GM12878 (cell line): ENCODE results near the gene MAPT. TPM values are rescaled to one million over a fixed set of nuclear protein-coding genes. Genes with fewer than 3 reads are reported as not detected.

Source experiments
- ATAC-seq: fragments of 200-7000 bp; cut with Tn5 transposase; 3 replicates; pipeline ENCODE4 v1.9.1; 2020; ENCODE audit warnings: mild to moderate bottlenecking, moderate library complexity
- BruUV-seq: library from RNA; stranded (reverse); fragments of 400-500 nt; replicated peaks from 2 replicates; lab custom pipeline; 2021; lab: Mats Ljungman, UMichigan
- CTCF ChIA-PET: fragments of 300-600 bp; sonication (Branson Sonifier 250); formaldehyde crosslinking; extraction: SDS; loops from one replicate; lab custom pipeline; 2021; ENCODE audit warnings: inconsistent platforms; lab: Yijun Ruan, JAX
- POLR2A ChIA-PET: fragments of 350-600 bp; formaldehyde crosslinking; extraction: SDS; loops from one replicate; lab custom pipeline; 2021; ENCODE audit warnings: inconsistent platforms; lab: Charles Lee
- RAD21 ChIA-PET: fragments of 300-600 bp; sonication (Branson Sonifier 250); formaldehyde crosslinking; loops from one replicate; lab custom pipeline; 2023; ENCODE audit warnings: antibody characterized with exemption; ENCODE audit not compliant: unreplicated experiment; lab: Charles Lee
- SMC1A ChIA-PET: fragments of 300-600 bp; sonication (Branson Sonifier 250); formaldehyde crosslinking; loops from one replicate; lab custom pipeline; 2023; ENCODE audit not compliant: unreplicated experiment, uncharacterized antibody; lab: Charles Lee
- DNase-seq: peaks from one replicate; pipeline ENCODE4 v3.0.0-alpha.2; 2011; ENCODE audit warnings: low read depth, low spot score
- FAIRE-seq: peaks from 3 replicates; lab custom pipeline; 2011; peaks lifted over from hg19 to GRCh38; lab: Jason Lieb, UNC
- H2AFZ ChIP-seq: 2 replicates; pipeline ENCODE4 v1.6.0; 2011; ENCODE audit warnings: low read depth, low read length, control low read depth; ENCODE audit not compliant: control insufficient read depth
- H3K27ac ChIP-seq: 2 replicates; pipeline ENCODE4 v1.5.1; 2011; ENCODE audit warnings: control low read depth; ENCODE audit not compliant: control insufficient read depth, insufficient read depth
- H3K27me3 ChIP-seq, 2 experiments: replicated peaks in 1 of 2; 2 replicates each; pipeline versions ENCODE4 v1.6.0 to v1.6.1; 2011; ENCODE audit warnings: low read length in 1 of 2; ENCODE audit not compliant: control insufficient read depth in 2 of 2, insufficient read depth in 2 of 2
- H3K36me3 ChIP-seq, 2 experiments: 2 replicates each; pipeline ENCODE4 v1.5.1; 2011; ENCODE audit warnings: low read length in 1 of 2; ENCODE audit not compliant: control insufficient read depth in 2 of 2, insufficient read depth in 2 of 2
- H3K4me1 ChIP-seq: 2 replicates; pipeline ENCODE4 v1.6.1; 2011; ENCODE audit warnings: mild to moderate bottlenecking, low read length, moderate library complexity, mixed read lengths; ENCODE audit not compliant: control insufficient read depth, insufficient read depth
- H3K4me2 ChIP-seq: 2 replicates; pipeline ENCODE4 v1.6.0; 2011; ENCODE audit warnings: control low read depth; ENCODE audit not compliant: control insufficient read depth, insufficient read depth
- H3K4me3 ChIP-seq: fragments of 200-600 bp; sonication (generic); 2 replicates; pipeline ENCODE4 v1.5.1; 2016
- H3K79me2 ChIP-seq: 2 replicates; pipeline ENCODE4 v1.6.0; 2011; ENCODE audit warnings: low read length; ENCODE audit not compliant: control insufficient read depth, insufficient read depth
- H3K9ac ChIP-seq: 2 replicates; pipeline ENCODE4 v1.8.0; 2011; ENCODE audit warnings: low read length, control low read depth, mixed read lengths; ENCODE audit not compliant: control insufficient read depth, insufficient read depth
- H3K9me3 ChIP-seq: replicated peaks from 3 replicates; pipeline ENCODE4 v1.5.1; 2011; ENCODE audit warnings: mild to moderate bottlenecking, low read length; ENCODE audit not compliant: control insufficient read depth, insufficient read depth
- H4K20me1 ChIP-seq: 2 replicates; pipeline ENCODE4 v1.6.0; 2011; ENCODE audit not compliant: control insufficient read depth, insufficient read depth
- BACH1 ChIP-seq: fragments of 450-650 bp; IDR thresholded peaks from 2 replicates; pipeline ENCODE4 v1.6.1; 2017; ENCODE audit warnings: mild to moderate bottlenecking, borderline replicate concordance
- BCL11A ChIP-seq: IDR thresholded peaks from 2 replicates; pipeline ENCODE4 v1.6.1; 2011; ENCODE audit warnings: low read depth, low read length
- CBX3 ChIP-seq: fragments of 200-600 bp; sonication (generic); IDR thresholded peaks from 2 replicates; pipeline ENCODE4 v1.6.1; 2016; ENCODE audit warnings: low read depth, borderline replicate concordance
- EP300 ChIP-seq, 2 experiments: fragments of 150-350 bp in 1 of 2; IDR thresholded peaks; 2 replicates each; pipeline ENCODE4 v1.6.1; 2011 to 2012; ENCODE audit warnings: low read depth in 2 of 2, low read length in 2 of 2, borderline replicate concordance in 1 of 2, improper control_type of control experiment in 1 of 2, inconsistent platforms in 1 of 2; ENCODE audit not compliant: control insufficient read depth in 1 of 2
- ETV6 ChIP-seq, 2 experiments: fragments of 450-650 bp in 1 of 2; IDR thresholded peaks in 1 of 2; conservative IDR thresholded peaks in 1 of 2; 2 replicates each; pipeline ENCODE4 v1.6.1; 2014; ENCODE audit warnings: antibody characterized with exemption in 1 of 2, borderline replicate concordance in 1 of 2, low read depth in 1 of 2, mild to moderate bottlenecking in 1 of 2, moderate library complexity in 1 of 2
- MTA2 ChIP-seq: fragments of 450-650 bp; IDR thresholded peaks from 2 replicates; pipeline ENCODE4 v1.6.1; 2016; ENCODE audit warnings: low read depth, mild to moderate bottlenecking, moderate library complexity
- NRF1 ChIP-seq: conservative IDR thresholded peaks from 2 replicates; pipeline ENCODE4 v1.6.1; 2011; ENCODE audit warnings: mild to moderate bottlenecking, low read depth, low read length, improper control_type of control experiment
- PAX8 ChIP-seq: fragments of 450-650 bp; IDR thresholded peaks from 2 replicates; pipeline ENCODE4 v1.6.1; 2017; ENCODE audit warnings: mild to moderate bottlenecking, moderate library complexity
- POLR2AphosphoS2 ChIP-seq: IDR thresholded peaks from 2 replicates; pipeline ENCODE4 v1.6.1; 2011; ENCODE audit warnings: low read depth, mild to moderate bottlenecking, low read length, improper control_type of control experiment, moderate library complexity
- RFX5 ChIP-seq: IDR thresholded peaks from 2 replicates; pipeline ENCODE4 v1.6.1; 2011; ENCODE audit warnings: low read depth, low read length, improper control_type of control experiment
- SUPT20H ChIP-seq: IDR thresholded peaks from 2 replicates; pipeline ENCODE4 v1.6.1; 2011; ENCODE audit warnings: low read depth, mild to moderate bottlenecking, low read length, moderate library complexity, borderline replicate concordance; ENCODE audit not compliant: control insufficient read depth
- ZBTB4 ChIP-seq: fragments of 450-650 bp; formaldehyde crosslinking; IDR thresholded peaks from 2 replicates; pipeline ENCODE4 v1.4.0; 2022; ENCODE audit warnings: mild to moderate bottlenecking, moderate library complexity
- ZNF217 ChIP-seq: fragments of 450-650 bp; IDR thresholded peaks from 2 replicates; pipeline ENCODE4 v1.6.1; 2017; ENCODE audit warnings: antibody characterized with exemption, mild to moderate bottlenecking
- WGBS: methylation state at CpG from one replicate; pipeline ENCODE4 v1.1.6; 2016; ENCODE audit warnings: low lambda C conversion rate; ENCODE audit not compliant: insufficient replicate concordance, insufficient coverage; ENCODE audit errors: missing lambda C conversion rate; 5-methylcytosine and 5-hydroxymethylcytosine counted together
- in situ Hi-C: fragments of 300-500 bp; cut with MboI; formaldehyde crosslinking; loops from 9 replicates; pipeline ENCODE4 v1.14.3; 2018; ENCODE audit warnings: mixed read lengths
- intact Hi-C: fragments of 100-400 bp; cut with micrococcal nuclease; formaldehyde crosslinking; loops from one replicate; pipeline ENCODE4 v1.14.2; 2022; ENCODE audit not compliant: unreplicated experiment
- polyA plus RNA-seq, 11 experiments: library from polyadenylated mRNA; depleted of rRNA in 4 of 11; unstranded in 6 of 11; stranded (reverse) in 5 of 11; fragments of >200 nt; fragmentation: Nextera tagmentation in 4 of 11; fragmentation: Illumina TruSeq in 1 of 11; extraction: Ambion mirVana in 4 of 11; extraction: Trizol in 1 of 11; gene quantifications; 1 replicate in 1 of 11; 2 replicates in 10 of 11; pipeline versions ENCODE4 v1.2.1 to v1.2.3, GENCODE V29; 2011 to 2016; ENCODE audit warnings: inconsistent platforms in 2 of 11, missing spikeins in 2 of 11, low read depth in 1 of 11
- total RNA-seq, 4 experiments: library from RNA; depleted of rRNA in 3 of 4; stranded (reverse); fragments of >200 nt in 3 of 4; fragmentation: Illumina TruSeq in 1 of 4; extraction: Trizol in 1 of 4; gene quantifications; 2 replicates each; pipeline versions ENCODE4 v1.2.1 to v1.2.3, GENCODE V29; 2013 to 2021
- TF ChIP-seq, protein P1 (sequence below): fragments of 450-650 bp; IDR thresholded peaks from 2 replicates; pipeline ENCODE4 v1.6.1; 2017; ENCODE audit warnings: mild to moderate bottlenecking, moderate library complexity

Gene MAPT
- total and polyA plus RNA-seq, 10 of the 15 experiments (the other 5 are each of a cell fraction or from before 2014, with no cell fraction given), result under 0.01 to 0.05 (median 0.03) TPM; not detected in 7

- ChIA-PET POLR2A (interaction anchor here (0.6 kb wide), 1 partner anchor 285 kb away, joined by 4 read pairs; no protein-coding TSS in a partner anchor), RAD21 (no interaction called here), SMC1A (no interaction called here), CTCF (no interaction called here)
- in situ Hi-C loops, result no loop called here
- no peaks in the 10 kb centered on the region; a peak in 1 of 4 replicates for H3K27me3 ChIP-seq
- DNase-seq (no peak), ATAC-seq (no peak), FAIRE-seq (no peak)
- no peaks in the 10 kb centered on the region for H3K36me3 ChIP-seq
- no TSS peak for BruUV-seq
- no peaks in the 10 kb centered on the region for H4K20me1 ChIP-seq
- H3K9ac ChIP-seq, result no peak overlapping the region
- H3K4me2 ChIP-seq, result no peak overlapping the region
- H3K27ac ChIP-seq, result no peak overlapping the region
- intact Hi-C loops, result no loop called here
- H2AFZ ChIP-seq, result no peak overlapping the region
- H3K4me1 ChIP-seq, result no peaks in the 10 kb centered on the region
- 38% methylated on average over 17 of the region's 17 CpGs for WGBS
- no peaks in the 10 kb centered on the region for H3K79me2 ChIP-seq
- no peak overlapping the region for H3K4me3 ChIP-seq
- no peaks in the 10 kb centered on the region; the same call in 2 of the 3 replicates for H3K9me3 ChIP-seq
- no peak for TF ChIP-seq CBX3
- no peak for TF ChIP-seq NRF1
- TF ChIP-seq ETV6 (conservative IDR thresholded peaks at IDR 0.05 in 1 of 2, IDR thresholded peaks at IDR 0.05 in 1 of 2; ENCODE audit: borderline replicate concordance in 1 of 2, low read depth in 1 of 2), result no peak
- no peak for TF ChIP-seq MTA2
- no peak for TF ChIP-seq PAX8
- TF ChIP-seq ZBTB4 (CRISPR knock-in tag), result no peak
- no peak for TF ChIP-seq BCL11A
- TF ChIP-seq POLR2AphosphoS2, result no peak
- no peak for TF ChIP-seq RFX5
- TF ChIP-seq BACH1, result no peak
- TF ChIP-seq SUPT20H, result no peak
- TF ChIP-seq ZNF217, result no peak
- TF ChIP-seq, protein P1, sequence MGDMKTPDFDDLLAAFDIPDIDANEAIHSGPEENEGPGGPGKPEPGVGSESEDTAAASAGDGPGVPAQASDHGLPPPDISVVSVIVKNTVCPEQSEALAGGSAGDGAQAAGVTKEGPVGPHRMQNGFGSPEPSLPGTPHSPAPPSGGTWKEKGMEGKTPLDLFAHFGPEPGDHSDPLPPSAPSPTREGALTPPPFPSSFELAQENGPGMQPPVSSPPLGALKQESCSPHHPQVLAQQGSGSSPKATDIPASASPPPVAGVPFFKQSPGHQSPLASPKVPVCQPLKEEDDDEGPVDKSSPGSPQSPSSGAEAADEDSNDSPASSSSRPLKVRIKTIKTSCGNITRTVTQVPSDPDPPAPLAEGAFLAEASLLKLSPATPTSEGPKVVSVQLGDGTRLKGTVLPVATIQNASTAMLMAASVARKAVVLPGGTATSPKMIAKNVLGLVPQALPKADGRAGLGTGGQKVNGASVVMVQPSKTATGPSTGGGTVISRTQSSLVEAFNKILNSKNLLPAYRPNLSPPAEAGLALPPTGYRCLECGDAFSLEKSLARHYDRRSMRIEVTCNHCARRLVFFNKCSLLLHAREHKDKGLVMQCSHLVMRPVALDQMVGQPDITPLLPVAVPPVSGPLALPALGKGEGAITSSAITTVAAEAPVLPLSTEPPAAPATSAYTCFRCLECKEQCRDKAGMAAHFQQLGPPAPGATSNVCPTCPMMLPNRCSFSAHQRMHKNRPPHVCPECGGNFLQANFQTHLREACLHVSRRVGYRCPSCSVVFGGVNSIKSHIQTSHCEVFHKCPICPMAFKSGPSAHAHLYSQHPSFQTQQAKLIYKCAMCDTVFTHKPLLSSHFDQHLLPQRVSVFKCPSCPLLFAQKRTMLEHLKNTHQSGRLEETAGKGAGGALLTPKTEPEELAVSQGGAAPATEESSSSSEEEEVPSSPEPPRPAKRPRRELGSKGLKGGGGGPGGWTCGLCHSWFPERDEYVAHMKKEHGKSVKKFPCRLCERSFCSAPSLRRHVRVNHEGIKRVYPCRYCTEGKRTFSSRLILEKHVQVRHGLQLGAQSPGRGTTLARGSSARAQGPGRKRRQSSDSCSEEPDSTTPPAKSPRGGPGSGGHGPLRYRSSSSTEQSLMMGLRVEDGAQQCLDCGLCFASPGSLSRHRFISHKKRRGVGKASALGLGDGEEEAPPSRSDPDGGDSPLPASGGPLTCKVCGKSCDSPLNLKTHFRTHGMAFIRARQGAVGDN, result no peak
- no peak for TF ChIP-seq EP300 (IDR thresholded peaks at IDR 0.05; ENCODE audit: borderline replicate concordance in 1 of 2, control insufficient read depth in 1 of 2, low read depth in 2 of 2, low read length in 2 of 2)
Measured at GRCh38 chr17:45973946-45974859, 79.8 kb downstream of the MAPT start.
